HG03139 (cell line): ENCODE measurements around the gene PABPN1L.

Experiments used
- ATAC-seq: cut with Tn5 transposase; IDR thresholded peaks from one replicate; pipeline ENCODE4 v1.9.1; 2021; ENCODE audit not compliant: unreplicated experiment

Gene PABPN1L, protein sequence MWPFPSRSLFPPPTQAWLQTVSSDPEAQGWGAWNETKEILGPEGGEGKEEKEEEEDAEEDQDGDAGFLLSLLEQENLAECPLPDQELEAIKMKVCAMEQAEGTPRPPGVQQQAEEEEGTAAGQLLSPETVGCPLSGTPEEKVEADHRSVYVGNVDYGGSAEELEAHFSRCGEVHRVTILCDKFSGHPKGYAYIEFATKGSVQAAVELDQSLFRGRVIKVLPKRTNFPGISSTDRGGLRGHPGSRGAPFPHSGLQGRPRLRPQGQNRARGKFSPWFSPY

DNA sequence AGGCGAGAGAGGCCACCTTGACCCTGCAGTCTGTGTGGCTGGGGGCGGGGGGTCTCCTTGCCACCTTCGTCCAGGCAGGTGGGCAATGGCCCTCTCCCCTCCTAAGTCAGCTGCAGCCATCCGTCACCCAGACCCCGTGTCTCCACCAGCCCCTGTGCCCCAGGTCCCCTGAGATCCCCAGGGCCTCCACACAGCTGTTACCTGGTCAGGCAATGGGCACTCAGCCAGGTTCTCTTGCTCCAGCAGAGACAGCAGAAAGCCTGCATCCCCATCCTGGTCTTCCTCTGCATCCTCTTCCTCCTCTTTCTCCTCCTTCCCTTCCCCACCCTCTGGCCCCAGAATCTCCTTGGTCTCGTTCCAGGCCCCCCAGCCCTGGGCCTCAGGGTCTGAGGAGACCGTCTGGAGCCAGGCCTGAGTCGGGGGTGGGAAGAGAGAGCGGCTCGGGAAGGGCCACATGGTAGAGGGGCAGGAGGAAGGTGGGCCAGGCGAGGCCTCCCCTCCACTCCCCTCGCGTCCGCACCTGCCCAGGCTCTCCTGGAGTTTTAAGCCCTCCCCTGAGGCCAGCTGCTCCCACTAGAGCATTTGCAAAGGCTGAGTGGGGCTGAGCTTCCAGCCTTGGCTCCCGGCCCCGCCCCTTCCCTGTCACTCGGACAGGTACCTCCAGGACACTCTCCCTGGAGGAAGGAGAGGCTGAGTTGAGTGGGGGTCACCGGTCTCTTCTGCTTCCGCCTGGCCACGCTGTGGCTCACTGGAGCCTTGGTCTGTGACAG is at the start of gene PABPN1L:
PABPN1L (minus strand) TSS at position 510 of the 770 bp plus-strand sequence; CDS start at position 456, 54 bp downstream.
- no peak for ATAC-seq

DNA sequence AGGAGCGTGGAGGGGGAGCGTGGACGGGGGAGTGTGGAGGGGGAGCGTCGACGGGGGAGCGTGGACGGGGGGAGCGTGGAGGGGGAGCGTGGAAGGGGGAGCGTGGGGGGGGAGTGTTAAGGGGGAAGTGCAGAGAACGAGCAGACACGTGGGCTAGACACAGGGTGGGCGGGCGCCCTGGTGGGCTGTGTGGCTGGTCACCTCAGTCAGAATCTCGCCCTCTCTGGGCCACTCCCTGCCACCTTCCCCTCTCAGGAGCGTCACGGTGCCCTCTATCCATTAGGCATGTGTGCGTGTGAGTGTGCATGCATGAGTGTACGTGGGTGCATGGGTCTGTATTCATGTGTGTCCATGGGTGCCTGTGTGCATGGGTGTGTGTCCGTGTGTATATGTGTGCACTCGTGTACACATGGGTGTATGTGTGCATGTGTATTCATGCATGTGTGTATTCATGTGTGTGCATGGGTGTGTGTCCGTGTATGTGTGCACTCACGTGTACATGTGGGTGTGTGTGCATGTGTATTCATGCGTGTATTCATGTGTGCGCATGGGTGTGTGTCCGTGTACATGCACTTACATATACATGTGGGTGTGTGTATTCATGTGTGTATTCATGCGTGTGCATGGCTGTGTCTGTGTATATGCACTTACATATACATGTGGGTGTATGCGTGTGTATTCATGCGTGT is 49.3 kb upstream of the PABPN1L start:
- no peak for ATAC-seq

DNA sequence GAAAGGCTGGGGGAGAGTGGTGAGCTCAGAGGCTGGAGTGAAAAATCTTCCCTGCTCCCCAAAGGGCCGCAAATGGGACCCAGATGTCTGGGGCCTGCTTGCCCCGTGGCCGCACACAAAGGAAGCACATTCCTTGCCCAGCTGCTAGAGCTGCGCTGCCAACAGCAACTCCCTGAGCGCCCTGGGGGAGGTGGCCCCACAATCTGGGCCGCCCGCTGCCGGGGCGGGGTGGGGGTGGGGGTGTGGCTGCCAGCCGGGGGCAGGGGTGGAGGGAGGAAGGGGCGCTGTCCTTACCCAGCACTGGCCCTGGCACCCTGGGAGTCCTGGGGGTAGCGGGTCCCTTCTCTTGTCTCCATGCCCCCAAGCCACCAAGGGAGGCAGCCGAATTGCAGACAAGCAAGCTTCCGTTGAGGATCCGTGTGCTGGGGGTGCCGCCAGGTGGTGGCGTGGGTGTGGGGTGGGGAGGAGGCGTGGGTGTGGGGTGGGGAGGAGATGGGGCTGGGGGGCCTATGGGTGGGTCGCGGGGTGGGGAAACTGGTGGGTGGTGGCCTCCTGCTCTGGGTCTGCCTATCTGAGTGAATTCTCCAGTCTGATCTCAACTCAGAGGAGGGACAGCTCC is 48.4 kb upstream of the PABPN1L start:
- no peak for ATAC-seq

- no peak for ATAC-seq
Observed at GRCh38 chr16:88913870-88914269, 47.4 kb upstream of the PABPN1L start.

DNA sequence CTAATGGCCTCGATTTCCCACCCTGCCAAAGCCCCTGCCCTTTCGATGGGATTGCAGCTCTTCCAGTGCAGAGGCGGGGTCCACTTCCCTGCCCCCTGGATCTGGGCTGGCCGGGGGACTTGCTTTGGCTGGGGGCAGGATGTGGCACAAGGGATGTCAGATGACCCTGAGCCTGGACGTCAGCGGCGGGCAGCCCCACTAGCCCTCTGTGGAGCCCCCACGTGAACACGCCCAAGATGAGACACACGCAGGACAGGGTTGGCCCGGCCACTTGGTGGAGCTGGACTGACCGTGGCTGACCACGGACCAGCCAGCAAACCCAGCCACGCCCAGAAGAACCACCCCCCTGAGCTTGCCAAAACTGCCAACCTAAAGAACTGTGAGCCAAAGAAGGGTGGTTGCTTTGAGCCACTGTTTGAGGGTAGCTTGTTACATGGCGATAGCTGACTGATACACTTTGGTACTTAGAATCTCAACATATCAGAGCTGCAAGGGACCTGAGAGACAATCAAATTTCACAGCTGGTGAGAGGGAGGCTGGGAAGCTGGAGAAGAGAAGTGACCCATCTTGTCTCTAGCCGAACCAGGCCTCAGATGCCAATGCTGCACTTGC is 46.6 kb upstream of the PABPN1L start:
- ATAC-seq = no peak

- ATAC-seq = no peak
Observed at GRCh38 chr16:88912556-88912955, 46.1 kb upstream of the PABPN1L start.

DNA sequence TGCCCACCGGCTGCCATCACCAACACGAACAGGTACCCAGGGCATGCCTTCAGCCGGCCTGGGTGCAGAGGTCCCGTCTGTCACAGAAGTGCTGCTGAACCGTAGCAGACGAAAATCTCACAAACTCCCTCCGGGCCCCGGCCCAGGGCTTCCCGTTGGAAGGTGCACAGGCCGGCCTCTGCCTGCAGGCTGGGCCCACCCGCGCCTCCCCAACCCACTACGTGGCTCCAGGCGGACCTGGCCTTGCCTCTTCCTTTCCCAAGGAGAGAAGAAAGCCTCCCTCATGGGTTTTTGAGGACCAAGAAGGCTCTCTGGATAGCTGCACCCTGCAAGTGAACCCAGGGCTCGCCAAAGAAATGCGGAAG is 45.5 kb upstream of the PABPN1L start:
- ATAC-seq = no peak

DNA sequence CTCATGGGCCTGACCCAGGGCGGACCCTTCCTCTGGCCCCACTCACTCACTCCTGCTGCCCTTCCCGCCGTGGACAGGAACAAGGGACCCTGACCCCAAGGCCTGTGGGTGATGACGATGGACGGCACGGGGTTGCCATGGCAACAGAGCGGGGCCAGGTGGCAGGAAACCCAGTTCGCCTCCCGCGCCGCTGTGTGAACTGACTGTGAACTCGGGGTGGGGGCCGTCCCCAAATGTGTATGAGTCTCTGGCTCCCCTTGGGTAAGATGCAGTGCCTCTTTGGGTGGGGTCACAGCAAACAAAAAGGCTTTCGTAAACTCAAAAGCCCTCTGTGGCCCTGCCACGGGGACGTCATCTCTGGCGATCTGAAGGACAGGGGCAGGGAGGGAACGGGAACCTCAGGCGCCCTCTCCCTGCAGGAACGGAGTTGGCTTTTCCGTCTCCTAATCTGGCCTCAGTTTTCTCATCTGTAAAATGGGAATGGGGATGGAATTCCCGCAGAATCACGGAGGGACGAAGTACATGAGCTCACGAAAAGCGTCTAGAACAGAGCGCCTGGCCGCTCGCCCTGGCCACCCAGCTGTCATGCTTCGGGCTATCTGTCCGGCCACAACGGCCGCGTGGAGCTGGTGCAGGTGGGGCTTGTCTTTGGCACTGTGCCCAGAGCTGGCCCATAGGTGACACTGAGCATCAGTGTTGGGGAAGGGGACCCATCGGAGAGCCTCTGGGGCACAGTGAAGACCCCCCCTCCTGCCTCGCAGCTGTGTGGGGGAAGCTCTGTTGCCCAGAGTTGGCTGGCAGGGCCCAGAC is 44.9 kb upstream of the PABPN1L start:
- no peak for ATAC-seq

- no peak for ATAC-seq
Observed at GRCh38 chr16:88910284-88911135, 44.0 kb upstream of the PABPN1L start.

GRCh38 chr16:88909431-88910210 is 43.2 kb upstream of the PABPN1L start:
- no peak for ATAC-seq

- no peak for ATAC-seq
Observed at GRCh38 chr16:88908307-88908706, 41.8 kb upstream of the PABPN1L start.

DNA sequence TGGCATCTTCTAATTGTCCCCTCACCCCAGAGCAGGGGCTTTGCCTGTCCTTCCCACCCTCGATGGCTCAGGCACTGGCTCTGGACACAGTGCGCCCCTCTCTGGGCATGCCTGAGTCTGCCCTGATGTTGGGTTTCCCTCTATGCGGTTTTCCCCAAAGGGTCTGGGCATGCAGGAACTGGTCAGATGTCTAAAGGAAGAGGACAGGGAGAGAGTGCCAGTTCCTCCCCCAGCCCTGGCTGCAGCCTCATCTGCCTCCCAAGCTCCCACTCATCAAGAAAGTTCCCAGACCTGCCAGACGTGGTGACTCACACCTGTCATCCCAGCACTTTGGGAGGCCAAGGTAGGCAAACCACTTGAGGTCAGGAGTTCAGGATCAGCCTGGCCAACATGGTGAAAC is 41.3 kb upstream of the PABPN1L start:
- no peak for ATAC-seq

GRCh38 chr16:88906535-88907105 is 40.2 kb upstream of the PABPN1L start:
- ATAC-seq = no peak

DNA sequence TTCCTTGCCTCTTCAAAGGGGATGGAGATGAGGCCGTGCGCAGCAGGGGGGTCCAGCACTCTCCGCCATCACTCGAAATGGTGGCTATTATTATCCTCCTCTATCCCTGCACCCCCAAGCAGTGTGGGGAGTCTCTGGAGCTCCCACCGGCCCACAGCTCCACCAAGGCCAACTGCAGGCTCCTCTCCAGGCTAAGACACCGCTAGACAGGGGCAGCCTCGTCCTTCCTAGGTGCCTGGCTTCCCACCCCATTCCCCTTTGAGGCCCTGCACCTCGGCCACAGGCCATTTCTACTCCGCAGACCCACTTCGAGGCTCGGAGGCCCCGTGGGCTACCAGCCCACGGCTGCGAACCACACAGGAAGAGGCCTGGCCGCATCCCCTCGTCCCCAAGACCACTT is 39.6 kb upstream of the PABPN1L start:
- no peak for ATAC-seq

DNA sequence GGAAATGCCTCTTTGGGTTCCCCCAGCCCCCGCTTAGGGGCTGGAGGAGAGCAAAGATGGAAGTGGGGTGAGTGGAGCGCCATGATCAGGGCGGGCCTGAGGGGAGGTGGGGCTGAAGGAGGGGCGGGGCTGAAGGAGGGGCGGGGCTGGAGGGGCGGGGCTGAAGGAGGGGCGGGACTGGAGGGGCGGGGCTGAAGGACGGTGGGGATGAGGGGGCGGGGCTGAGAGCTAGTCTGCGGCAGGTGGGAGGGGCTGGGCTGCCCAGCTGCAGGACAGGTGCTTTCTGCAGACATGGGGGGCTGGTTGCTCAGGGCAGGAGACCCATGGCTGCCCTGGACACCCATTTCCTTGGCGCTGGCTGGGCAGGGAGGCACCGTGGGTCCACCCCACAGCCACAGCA is 39.1 kb upstream of the PABPN1L start:
- ATAC-seq = no peak

DNA sequence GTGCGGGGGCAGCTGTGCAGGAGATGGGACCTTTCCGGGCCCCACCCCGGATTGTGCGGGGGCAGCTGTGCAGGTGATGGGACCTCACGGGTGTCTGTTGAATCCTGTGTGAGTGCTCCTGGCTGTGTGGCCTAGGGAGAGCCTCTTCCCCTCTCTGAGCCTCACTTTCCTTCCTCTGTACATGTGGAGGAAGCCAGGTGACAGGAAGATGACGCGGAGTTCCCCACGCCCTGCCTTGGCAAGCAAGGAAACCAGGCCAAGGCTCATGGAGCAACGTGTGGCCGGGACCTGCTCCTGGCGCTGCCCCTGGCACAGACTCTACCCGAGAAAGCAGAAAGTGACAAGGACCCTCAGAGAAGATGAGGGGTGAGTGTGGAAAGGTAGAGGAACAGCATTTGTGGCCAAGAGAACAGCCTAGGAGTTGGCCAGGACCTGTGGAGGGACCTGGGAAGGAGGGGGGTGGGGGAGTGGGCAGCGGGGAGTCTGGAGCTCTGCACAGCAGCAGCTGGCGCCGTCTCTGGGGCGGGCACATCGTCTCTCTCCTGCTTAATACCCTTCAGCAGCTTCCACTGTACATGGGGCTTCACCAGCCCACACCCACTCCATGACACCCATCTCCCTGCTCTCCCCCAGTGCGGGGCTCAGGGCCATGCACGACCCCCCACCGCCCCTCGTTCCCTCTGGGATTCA is 38.4 kb upstream of the PABPN1L start:
- no peak for ATAC-seq

DNA sequence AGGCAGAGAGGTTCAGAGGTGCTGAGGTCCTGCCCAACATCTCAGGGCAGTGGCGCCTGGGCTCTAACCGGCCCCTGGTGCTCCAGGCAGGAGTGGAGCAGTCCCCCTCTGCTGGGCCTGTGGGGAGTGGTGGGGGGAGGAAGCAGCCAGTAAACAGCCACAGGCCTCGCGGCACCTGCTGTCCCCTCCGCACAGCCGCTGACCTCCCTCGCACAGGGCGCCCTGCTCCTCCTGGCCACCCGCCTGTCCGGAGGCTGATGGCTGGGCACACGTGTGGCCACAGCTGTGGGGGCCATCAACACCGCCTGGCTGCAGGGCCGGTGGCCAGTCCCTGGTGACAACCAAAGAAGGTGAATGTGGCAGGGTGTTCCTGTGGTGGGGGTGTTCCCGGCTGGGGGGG is 36.8 kb upstream of the PABPN1L start:
- ATAC-seq = no peak

GRCh38 chr16:88902744-88903143 is 36.3 kb upstream of the PABPN1L start:
- no peak for ATAC-seq
